GM19240 (cell line): ENCODE data around the gene STMN3.
"Not testable (repeated sequence)": the region's sequence is repeated elsewhere in the genome, so short reads cannot be mapped to it uniquely, and the experiment has no call there.

Source experiments
- DNase-seq: peaks from one replicate; pipeline ENCODE4 v3.0.0; 2011; ENCODE audit warnings: low spot score; ENCODE audit not compliant: insufficient read length

Gene STMN3

DNA sequence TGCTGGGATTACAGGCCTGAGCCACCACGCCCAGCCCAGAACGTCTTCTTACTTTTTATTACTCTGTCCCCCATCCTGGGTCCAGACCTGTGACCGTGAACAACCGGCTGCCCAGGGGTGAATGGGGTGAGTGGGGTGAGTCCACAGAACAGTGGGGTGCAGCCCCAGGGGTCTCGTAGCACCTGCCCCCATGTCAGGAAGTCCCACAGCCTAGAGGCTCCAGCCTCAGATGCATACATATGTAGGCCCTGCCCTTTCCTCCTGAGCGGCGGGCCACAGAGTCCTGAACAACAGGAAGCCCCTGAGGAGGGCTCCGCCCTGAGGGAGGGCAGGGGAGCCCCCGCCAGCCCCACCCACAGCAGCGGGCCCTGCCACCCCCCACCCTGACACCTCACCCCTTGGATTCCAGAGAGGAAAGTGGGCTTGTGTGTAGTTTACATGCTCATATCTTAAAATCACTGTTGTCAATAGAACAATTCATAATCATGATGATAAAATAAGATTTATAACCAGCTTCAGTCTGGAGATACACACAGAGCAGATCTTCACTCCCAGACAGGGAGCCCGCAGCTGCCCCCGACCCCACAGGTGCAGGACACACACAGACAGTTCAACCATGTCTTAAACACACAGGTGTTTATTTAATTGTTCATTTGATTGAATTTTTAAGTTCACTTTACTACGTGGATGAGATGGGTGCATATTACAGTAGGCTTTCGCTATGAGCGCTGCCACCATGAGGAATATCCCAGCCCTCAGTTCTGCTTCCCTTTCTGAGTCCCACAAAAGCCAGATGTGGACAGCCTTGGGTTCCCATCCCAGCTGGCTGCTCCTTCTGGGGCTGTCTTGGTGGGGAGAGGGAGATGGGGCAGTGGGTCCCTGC, 13.9 kb downstream of the STMN3 start:
- DNase-seq, result no peak

DNA sequence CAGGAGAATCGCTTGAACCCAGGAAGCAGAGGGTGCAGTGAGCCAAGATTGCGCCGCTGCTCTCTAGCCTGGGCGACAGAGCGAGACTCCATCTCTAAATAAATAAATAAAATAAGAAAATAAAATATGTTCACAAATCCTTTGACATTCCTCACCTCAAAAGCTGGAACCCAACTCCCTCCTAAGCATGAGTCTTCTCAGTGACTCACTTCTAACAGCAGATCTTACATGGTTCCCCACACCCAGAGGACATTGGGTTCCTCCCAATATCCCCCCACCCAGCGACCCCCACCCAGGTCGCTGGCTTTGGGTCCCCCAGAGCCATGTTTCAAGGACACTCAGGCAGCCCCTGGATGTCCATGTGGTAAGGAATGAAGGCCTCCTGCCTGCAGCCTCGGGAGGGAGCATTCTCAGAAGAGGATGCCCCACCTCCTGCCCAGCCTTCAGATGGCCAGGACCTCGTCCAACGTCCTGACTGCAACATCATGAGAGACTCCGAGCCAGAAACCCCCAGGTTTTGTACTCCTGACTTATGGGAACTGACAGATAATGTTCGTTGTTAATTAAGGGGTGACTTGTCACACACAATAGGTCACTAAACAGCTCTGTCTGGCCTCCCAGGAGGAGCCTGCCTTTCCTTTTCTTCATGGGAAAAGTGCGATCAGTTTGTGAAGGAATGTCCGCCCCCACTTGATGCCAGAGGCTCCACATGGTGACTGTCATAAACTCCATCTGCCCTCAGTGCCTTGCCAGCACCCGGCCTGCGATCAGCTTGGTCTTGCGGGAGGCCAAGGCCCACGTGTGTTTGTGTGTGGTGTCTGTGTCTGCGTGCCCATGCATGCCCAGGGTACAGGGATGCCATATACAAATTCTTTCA, 16.2 kb downstream of the STMN3 start:
- DNase-seq, result no peak

DNA sequence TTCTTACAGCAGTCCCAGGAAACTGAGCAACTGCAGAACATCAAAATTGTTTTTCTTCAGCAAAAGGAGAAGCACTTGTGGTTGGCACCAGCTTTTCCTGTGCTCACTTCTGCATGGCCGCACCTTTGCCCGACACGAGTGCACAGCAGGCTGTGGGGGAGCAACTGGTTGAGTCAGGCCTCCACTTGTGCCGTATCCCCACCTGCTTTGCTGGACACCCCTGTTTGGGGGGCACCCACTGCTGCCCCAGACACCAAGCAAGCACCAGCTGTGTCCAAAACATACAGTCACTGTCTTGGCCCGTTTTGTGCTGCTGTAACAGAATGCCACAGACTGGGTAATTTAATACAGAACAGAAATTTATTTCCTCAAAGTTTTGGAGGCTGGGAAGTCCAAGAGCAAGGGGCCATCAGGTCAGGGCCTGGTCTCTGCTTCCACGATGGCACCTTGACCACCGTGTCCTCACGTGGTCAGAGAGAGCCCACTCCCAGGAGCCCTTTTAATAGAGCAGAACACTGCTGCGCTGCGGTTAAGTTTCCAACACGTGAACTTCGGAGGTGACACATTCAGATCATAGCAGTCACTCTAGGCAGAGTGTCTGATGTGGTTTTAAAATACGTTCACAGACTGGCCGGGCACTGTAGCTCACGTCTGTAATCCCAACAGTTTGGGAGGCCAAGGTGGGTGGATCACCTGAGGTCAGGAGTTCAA, 17.6 kb downstream of the STMN3 start:
- no peak for DNase-seq

DNA sequence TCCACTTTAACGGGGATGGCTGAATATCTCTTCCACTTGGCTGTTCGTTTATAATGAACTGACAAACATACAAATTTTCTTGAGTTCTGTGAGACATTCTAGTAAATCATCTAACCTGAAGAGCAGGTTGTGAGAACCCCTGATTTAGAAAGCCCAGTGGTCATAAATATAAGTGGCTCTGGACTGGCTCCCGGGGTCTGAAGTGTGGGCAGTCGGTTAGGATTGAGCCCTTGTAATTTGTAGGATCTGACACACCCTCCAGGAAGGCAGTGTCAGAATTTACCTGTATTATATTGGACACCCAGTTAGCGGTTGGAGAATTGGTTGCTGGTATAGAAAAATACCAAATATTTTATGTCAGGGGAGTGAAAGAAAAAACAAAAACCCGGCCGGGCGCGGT, 19.5 kb downstream of the STMN3 start:
- DNase-seq, result no peak

DNA sequence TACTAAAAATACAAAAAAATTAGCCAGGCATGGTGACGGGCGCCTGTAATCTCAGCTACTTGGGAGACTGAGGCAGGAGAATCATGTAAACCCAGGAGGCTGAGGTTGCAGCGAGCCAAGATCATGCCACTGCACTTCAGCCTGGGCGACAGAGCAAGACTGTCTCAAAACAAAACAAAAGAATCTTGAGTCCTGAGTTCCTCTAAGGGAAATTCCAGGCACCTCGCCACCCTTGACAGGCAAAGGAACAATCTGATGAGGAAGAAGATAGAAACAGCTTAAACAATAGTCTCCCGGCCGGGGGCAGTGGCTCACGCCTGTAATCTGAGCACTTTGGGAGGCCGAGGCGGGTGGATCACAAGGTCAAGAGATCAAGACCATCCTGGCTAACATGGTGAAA, 21.8 kb downstream of the STMN3 start:
- DNase-seq, result not testable (repeated sequence)

DNA sequence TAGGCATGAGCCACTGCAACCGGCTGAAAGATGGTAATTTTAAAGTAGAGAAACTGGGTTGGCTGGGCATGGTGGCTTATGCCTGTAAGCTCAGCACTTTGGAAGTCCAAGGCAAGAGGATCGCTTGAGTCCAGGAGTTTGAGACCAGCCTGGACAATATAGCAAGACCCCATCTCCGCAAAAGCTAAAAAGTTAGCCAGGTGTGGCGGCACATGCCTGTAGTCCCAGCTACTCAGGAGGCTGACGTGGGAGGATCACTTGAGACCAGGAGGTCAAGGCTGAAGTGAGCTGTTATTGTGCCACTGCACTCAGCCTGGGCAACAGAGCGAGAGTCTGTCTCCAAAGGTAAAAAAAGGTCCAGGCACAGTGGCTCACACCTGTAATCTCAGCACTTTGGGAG, 22.3 kb downstream of the STMN3 start:
- not testable (repeated sequence) for DNase-seq

DNA sequence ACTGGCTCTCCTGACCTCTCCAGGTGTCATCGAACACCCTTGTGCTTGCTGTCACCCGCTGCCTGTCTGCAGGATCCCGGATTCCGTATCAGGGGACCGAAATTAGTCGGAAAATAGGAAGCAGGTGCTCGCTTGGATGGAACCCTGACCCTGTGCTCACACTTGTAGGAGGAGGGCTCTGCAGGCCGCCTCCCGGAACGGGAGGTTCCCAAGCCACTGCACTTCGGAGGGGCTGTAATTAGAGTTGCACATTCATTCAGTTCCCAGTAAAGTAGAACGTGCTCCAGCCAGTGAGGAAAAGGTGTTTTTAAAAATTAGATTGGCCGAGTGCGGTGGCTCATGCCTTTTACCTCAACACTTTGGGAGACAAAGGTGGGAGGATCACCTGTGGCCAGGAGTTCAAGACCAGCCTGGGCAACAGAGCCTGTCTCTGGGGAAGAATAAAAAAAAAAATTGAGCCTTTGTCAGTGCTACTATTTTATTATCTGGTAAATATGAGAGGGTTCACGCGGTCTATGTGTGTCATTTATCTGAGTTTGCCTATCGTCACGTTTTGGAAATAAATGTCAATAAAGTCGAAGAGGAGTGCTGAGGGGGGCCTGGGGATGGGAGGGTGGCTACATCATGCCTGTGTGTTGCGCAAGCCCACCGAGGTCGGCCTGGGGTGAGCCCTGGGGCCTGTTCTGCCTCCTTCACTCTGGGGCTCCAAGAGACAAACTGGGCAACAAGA, 24.8 kb downstream of the STMN3 start:
- DNase-seq, result no peak

DNA sequence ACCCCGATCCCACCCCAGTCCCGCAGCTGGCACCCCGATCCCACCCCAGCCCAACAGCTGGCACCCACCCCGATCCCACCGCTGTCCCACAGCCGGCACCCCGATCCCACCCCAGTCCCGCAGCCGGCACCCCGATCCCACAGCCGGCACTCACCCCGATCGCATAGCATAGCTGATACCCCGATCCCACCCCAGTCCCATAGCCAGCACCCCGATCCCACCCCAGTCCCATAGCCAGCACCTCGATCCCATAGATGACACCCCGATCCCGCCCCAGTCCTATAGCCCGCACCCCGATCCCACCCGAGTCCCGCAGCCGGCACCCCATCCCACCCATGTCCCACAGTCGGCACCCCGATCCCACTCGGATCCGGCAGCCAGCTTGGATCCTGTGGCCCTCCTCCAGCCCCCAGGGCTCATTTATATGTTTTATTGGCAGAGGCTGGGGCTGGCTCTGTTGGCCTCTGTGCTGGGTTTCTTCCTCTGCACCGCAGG, 25.4 kb downstream of the STMN3 start:
- no peak for DNase-seq

DNA sequence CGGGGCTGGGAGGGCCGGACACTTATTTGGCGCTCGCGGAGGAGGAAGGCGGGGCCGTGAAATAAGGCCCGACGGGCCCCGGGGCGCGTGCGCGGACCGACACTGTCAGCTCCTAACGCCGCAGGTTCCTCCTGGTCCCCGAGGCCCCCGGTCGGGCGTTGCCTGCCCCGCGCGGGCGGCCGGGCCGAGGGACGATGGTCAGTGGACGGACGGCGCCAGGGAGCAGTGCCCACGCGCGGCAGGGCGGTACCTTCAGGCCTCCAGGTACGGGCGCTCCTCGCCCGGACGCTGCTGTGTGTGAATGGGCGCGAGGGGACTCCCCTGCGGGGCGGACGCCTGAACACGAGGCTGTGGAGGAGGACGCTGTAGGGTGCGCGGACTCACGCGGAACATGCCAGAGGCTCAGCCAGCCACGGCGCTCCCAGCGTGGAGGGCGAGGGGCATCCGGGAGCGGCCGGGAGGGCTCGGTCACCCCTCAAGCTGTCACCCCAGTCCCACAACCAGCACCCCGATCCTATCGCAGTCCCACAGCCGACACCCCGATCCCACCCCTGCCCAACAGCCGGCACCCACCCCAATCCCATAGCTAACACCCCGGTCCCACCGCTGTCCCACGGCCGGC, 26.0 kb downstream of the STMN3 start:
- DNase-seq, result peak; percentile 97

DNA sequence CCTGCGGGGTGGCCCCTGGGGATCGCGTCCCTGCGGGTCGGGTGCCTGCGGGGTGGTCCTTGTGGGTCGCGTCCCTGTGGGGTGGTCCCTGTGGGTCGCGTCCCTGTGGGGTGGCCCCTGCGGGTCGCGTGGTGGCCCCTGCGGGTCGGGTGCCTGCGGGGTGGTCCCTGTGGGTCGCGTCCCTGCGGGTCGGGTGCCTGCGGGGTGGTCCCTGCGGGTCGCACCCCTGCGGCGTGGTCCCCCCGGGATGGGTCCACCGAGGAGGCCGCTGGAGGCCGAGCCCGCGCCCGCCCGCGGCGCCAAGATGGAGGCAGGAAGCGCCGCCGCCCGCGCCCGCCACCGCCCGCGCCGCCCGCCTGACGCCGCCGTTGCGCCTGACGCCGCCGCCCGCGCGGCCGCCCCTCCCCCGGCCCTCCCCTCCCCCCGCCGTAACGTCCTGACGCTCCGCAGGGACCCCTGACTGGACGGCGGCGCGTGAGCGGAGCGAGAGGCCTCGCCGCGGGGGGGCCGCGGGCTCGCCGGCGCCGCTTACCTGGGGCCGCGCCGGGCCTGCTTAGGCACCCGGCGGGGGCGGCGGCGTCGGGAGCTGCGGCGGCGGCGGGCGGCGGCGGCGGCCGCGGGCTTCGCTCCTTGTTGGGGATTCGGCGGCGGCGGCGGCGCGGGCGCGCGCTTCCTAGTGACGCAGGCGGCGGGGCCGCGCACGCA, 26.6 kb downstream of the STMN3 start, which contains the start of gene GMEB2:
Gene GMEB2 (minus strand): TSS at position 678 of the 705 bp plus-strand sequence. CDS start 7,704 bp downstream, outside the sequence.
- peak; percentile 91 for DNase-seq

DNA sequence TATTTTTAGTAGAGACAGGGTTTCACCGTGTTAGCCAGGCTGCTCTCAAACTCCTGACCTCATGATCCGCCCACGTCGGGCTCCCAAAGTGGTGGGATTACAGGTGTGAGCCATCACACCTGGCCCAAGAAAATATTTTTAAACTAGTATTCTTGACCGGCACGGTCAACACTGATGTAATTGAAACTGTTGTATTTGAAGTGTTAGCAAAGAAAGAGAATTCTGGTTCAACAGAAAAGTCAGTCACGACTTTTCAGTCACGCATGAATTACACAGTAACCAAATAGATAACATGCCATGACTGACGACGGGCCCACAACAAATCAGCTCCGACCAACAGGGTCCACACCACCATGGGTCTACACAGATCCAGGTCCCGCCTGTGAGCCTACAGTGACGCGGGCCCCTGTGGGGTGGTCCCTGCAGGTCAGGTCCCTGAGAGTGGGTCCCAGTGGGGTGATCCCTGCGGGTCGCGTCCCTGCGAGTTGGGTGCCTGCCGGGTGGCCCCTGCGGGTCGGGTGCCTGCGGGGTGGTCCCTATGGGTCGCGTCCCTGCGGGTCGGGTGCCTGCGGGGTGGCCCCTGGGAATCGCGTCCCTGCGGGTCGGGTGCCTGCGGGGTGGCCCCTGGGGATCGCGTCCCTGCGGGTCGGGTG, 27.3 kb downstream of the STMN3 start:
- no peak for DNase-seq

DNA sequence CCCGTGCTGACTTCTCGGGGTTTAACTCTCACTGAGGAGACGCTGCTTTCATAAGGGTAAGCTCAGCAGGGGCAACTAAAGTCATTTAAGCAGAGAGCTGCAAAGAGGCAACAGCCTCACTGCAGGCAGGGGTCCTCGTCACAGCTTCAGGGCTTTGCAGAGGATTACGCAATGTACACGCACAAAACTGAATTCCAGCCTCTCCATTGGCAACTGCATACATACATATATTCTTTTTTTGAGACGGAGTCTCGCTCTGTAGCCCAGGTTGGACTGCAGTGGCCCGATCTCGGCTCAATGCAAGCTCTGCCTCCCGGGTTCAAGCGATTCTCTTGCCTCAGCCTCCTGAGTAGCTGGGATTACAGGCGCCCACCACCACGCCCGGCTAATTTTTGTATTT, 28.7 kb downstream of the STMN3 start:
- no peak for DNase-seq

DNA sequence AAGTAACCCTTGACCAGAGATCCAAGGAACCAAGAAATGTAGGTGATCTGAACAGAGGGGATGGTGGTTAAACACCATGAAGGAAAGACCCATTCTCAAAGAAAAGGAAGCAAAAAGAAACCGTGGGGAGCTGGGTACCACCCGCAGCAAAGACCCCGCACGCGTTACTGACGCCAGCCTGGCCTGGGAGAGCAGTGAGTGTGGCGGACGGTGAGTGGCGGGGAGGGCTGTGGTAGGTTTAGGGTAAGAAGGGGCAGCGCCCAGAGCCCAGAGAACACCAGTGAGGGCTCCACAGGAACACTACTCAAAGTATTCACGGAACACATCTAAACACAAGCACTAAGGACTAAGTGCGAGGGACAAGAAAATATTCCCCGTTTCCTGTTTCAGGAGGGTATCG, 30.5 kb downstream of the STMN3 start:
- no peak for DNase-seq

DNA sequence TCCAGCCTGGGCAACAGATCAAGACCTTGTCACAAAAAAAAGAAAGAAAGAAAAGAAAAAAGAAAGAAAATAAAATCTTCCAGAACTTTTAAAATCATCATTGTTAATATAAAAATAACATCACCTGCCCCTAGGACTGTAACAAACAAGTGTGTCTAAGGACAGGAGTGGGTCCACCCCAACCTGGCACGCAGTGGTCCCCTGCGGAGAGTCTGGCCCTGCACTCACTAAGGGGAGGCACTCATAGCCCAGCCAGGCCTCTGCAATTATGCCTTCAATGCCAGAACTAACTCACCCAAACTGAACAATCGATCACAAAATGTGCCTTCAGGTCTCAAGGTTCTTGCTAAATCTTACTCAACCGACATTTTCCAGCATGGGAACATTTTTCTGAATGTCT, 31.1 kb downstream of the STMN3 start:
- DNase-seq, result no peak

DNA sequence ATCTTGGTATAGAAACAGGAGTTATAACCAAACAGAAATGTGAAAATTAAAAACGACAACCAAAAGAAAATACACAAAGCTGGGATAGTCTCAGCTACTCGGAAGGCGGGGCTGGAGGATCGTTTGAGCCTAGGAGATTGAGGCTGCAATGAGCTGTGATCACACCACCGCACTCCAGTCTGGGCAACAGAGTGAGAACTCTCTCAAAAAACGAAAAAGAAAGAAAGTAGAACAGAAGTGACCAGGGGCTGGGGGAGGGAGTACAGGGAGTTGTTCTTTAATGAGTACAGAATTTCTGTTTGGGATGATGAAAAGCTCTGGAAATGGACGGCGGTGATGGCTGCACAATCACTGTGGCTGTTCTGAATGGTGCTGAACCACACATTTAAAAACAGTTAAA, 32.2 kb downstream of the STMN3 start:
- DNase-seq, result no peak

DNA sequence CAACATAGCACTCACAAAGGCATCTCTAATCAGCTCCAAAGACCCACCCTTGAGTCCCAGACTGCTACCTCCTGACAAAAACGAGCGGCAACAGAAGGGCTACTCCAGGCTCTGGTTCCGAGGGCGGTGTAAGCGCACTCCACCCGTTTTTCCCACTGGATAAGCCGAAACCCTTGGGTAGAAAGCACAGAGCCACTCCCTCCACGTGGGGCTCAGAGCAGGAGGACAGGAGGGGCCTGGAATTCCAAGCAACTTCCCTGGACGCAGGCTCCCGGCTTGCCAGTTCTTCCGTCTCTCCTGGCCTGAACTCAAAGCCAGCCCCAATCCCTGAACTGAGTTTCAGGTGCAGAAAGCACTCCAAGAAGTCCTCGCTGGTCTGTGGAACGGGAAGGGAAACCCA, 33.7 kb downstream of the STMN3 start:
- DNase-seq, result no peak

DNA sequence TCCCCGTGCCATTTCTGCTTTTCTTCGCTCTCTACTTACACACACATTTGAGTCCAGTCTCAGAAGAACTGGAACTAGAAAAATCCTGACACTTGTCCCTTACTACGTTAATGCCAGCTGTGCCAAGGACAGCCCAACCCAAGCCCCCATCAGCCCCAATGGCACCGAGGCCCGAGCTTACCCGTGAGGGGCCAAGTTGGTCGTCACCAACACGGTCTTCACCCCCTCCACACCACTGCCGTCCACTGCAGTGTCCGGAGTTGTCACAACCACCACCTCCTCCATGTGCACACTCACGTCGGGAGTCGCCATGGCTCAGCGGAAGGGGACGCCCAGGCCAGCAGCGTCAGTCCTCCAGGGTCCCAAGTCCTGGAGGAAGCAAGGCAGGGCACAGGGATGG, 34.1 kb downstream of the STMN3 start:
- DNase-seq, result no peak

DNA sequence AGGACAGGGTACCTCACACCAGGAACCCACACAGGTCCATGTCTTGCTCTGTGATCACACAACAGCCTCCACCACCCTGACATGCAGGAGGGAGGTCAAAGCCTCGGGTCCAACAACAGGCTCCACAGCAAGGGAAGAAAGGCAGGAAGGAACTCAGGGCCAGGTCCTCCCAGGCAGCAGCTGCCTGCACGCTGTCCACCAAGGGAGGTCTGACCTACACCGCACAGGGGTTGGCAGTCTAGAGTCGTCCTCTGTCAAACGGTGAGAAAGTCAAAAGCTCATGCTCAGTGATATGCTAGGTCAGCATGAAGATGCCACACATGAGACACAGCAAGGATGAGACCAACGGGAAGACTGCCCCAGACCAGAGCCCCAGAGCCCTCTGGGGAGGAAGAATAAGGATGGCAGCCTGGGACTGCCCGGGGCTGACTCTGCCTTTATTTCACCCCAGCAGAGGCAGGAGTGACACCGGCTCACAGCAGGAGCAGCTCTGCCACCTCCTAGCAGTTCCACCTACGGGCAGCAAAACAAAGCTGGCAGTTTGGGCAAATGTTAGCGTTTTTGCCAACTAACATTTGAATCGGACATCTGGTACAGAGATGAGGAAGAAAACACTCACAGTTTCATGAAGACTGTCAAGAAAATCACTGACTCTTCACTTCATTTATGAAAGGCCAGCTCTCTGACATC, 34.8 kb downstream of the STMN3 start:
- no peak for DNase-seq

DNA sequence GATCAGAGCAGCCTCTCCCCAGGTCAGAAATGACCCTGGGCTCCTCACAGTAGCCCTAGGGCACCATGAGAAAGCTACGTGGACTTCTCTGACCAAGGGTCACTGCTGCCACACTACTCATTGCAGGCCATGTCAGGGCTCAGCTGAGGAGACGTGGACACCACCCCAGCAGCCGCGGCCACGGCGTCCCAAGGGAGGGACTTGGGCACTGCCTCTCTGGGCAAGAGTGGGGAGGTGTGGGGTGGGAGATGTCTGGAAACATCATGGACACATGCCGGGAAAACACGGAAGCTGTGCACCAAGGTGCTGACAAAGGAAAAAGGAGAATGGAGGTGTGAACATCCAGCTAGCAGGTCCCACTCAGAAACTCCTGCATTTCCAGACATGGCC, 35.4 kb downstream of the STMN3 start:
- no peak for DNase-seq
